B cell (primary cell): ENCODE results near the gene KCNG3. TPM values are rescaled to one million over a fixed set of nuclear protein-coding genes. Genes with fewer than 3 reads are reported as not detected.

ENCODE experiments used
- ATAC-seq: fragments of 200-7000 bp; cut with Tn5 transposase; one replicate; pipeline ENCODE4 v1.10.0; 2021; ENCODE audit warnings: low read depth, mild to moderate bottlenecking, moderate number of reproducible peaks, moderate library complexity
- CTCF ChIA-PET: fragments of 350-600 bp; sonication (Branson Sonifier 250); formaldehyde crosslinking; loops from one replicate; lab custom pipeline; 2021; ENCODE audit warnings: antibody characterized with exemption, inconsistent platforms; lab: Charles Lee
- POLR2A ChIA-PET: fragments of 350-600 bp; sonication (Branson Sonifier 250); formaldehyde crosslinking; loops from one replicate; lab custom pipeline; 2021; ENCODE audit warnings: antibody characterized with exemption; lab: Charles Lee
- DNase-seq: peaks from one replicate; pipeline ENCODE4 v3.0.0; 2013
- H2AFZ ChIP-seq: 2 replicates; pipeline ENCODE4 v1.6.1; 2012; ENCODE audit warnings: mild to moderate bottlenecking, low read depth, low read length; ENCODE audit not compliant: insufficient read depth, poor library complexity, severe bottlenecking
- H3K27ac ChIP-seq, 2 donors: 1 replicate in 1 of 2; 2 replicates in 1 of 2; pipeline ENCODE4 v1.5.1; 2012 to 2013; ENCODE audit warnings: low read length in 2 of 2, mild to moderate bottlenecking in 2 of 2, moderate library complexity in 1 of 2
- H3K27me3 ChIP-seq, 4 experiments: fragments of 200-600 bp in 1 of 4; sonication (generic) in 1 of 4; replicated peaks in 1 of 4; 1 replicate in 2 of 4; 2 replicates in 2 of 4; pipeline versions ENCODE4 v1.6.1 to v1.7.0; 2013 to 2016; ENCODE audit warnings: low read length in 3 of 4, mild to moderate bottlenecking in 2 of 4, mixed read lengths in 1 of 4, moderate library complexity in 1 of 4; ENCODE audit not compliant: insufficient read depth in 4 of 4, control insufficient read depth in 3 of 4; ENCODE audit errors: control extremely low read depth in 1 of 4
- H3K36me3 ChIP-seq, 2 experiments: replicated peaks in 1 of 2; 1 replicate in 1 of 2; 2 replicates in 1 of 2; pipeline versions ENCODE4 v1.6.1 to v1.7.1; 2013; ENCODE audit warnings: low read length in 1 of 2; ENCODE audit not compliant: insufficient read depth in 2 of 2, control insufficient read depth in 1 of 2; ENCODE audit errors: control extremely low read depth in 1 of 2, extremely low read depth in 1 of 2
- H3K4me1 ChIP-seq, 2 donors: fragments of 200-600 bp in 1 of 2; sonication (generic) in 1 of 2; 1 replicate in 1 of 2; 2 replicates in 1 of 2; pipeline versions ENCODE4 v1.5.1 to v1.6.1; 2013 to 2017; ENCODE audit warnings: low read length in 2 of 2; ENCODE audit not compliant: control insufficient read depth in 2 of 2, insufficient read depth in 2 of 2
- H3K4me2 ChIP-seq: replicated peaks from 2 replicates; pipeline ENCODE3; 2012; ENCODE audit warnings: mild to moderate bottlenecking, low read depth, low read length; ENCODE audit not compliant: poor library complexity, severe bottlenecking
- H3K4me3 ChIP-seq, 5 experiments: fragments of 200-600 bp in 1 of 5; sonication (generic) in 1 of 5; 1 replicate in 3 of 5; 2 replicates in 2 of 5; pipeline versions ENCODE4 v1.5.1 to v1.7.0; 2011 to 2016; ENCODE audit warnings: low read length in 4 of 5, mild to moderate bottlenecking in 4 of 5, low read depth in 2 of 5, control low read depth in 1 of 5, moderate library complexity in 1 of 5; ENCODE audit not compliant: insufficient read depth in 1 of 5; ENCODE audit errors: control extremely low read depth in 1 of 5, extremely low read depth in 1 of 5
- H3K79me2 ChIP-seq: fragments of 200-600 bp; sonication (generic); one replicate; pipeline ENCODE4 v1.6.0; 2016; ENCODE audit warnings: low read length; ENCODE audit not compliant: control insufficient read depth, insufficient read depth
- H3K9ac ChIP-seq: fragments of 200-600 bp; sonication (generic); 2 replicates; pipeline ENCODE4 v1.6.1; 2017; ENCODE audit warnings: mild to moderate bottlenecking, low read length, moderate library complexity
- H3K9me3 ChIP-seq, 3 donors: one replicate each; pipeline versions ENCODE4 v1.6.1 to v1.7.1; 2013; ENCODE audit warnings: low read length in 2 of 3; ENCODE audit not compliant: control insufficient read depth in 2 of 3, insufficient read depth in 1 of 3; ENCODE audit errors: control extremely low read depth in 1 of 3
- H4K20me1 ChIP-seq: 2 replicates; pipeline ENCODE4 v1.6.0; 2012; ENCODE audit warnings: mild to moderate bottlenecking, low read length; ENCODE audit not compliant: insufficient read depth, control insufficient read depth, poor library complexity, severe bottlenecking
- H3K27ac Mint-ChIP-seq: one replicate; pipeline ENCODE4 v1.8.0; 2021; ENCODE audit warnings: mixed read lengths
- H3K27me3 Mint-ChIP-seq: one replicate; pipeline ENCODE4 v1.8.0; 2021; ENCODE audit warnings: mixed read lengths
- H3K4me1 Mint-ChIP-seq: one replicate; pipeline ENCODE4 v1.8.0; 2021; ENCODE audit warnings: mixed read lengths
- H3K4me3 Mint-ChIP-seq: one replicate; pipeline ENCODE4 v1.8.0; 2021; ENCODE audit warnings: mixed read lengths
- H3K9me3 Mint-ChIP-seq: one replicate; pipeline ENCODE4 v1.8.0; 2022; ENCODE audit warnings: mixed read lengths; ENCODE audit not compliant: insufficient read depth
- EZH2 ChIP-seq: IDR thresholded peaks from 2 replicates; pipeline ENCODE4 v1.6.1; 2012; ENCODE audit warnings: borderline replicate concordance, low read depth, mild to moderate bottlenecking, moderate library complexity, low read length; ENCODE audit not compliant: insufficient read depth, poor library complexity, severe bottlenecking
- WGBS: methylation state at CpG from one replicate; pipeline ENCODE4 v1.1.5; 2013; ENCODE audit warnings: missing lambda C conversion rate; ENCODE audit not compliant: insufficient coverage; 5-methylcytosine and 5-hydroxymethylcytosine counted together
- intact Hi-C: fragments of 100-400 bp; cut with micrococcal nuclease; formaldehyde crosslinking; loops from one replicate; pipeline ENCODE4 v1.10.0; 2022
- polyA plus RNA-seq: library from polyadenylated mRNA; depleted of rRNA; stranded (reverse); fragments of >200 nt; gene quantifications from 2 replicates; pipeline ENCODE4 v1.2.3, GENCODE V29; 2012
- total RNA-seq, 2 donors: library from RNA; stranded (reverse); fragments of 120-200 nt in 1 of 2; gene quantifications; 1 replicate in 1 of 2; 2 replicates in 1 of 2; pipeline versions ENCODE4 v1.2.3 to v1.2.4, GENCODE V29; 2013 to 2022
- TF ChIP-seq, protein P1 (sequence below): fragments of 200-600 bp; IDR thresholded peaks from one replicate; pipeline ENCODE4 v1.8.0; 2022; ENCODE audit warnings: antibody characterized with exemption, mild to moderate bottlenecking

The KCNG3 gene
- total and polyA plus RNA-seq, 2 donors (not counting 1 experiment from before 2014, with no cell fraction given), result not detected

DNA sequence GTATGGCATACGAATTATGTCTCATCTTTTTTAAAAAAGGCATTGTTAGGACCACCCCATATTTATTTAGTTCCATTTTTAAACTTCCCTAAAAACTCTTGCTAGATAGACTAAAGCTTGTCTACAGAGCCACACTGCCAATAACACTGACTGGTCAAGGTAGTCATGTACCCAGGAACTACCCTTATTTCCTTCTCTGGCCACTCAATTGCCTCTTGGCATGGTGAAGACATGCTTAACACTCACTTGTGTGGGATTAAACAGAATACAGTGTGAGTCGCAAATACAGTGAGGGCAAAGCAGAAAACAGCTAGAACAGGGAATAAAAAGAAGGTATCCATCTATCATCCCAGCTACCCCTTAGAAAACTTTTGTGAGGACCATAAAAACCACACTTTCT lies 57.4 kb downstream of the KCNG3 start:
- no peaks in the 10 kb centered on the region for H3K4me1 ChIP-seq
- no peaks in the 10 kb centered on the region for H3K27me3 ChIP-seq
- Mint-ChIP-seq H3K27me3 (peaks cover 22% of the 10 kb centered on the region), H3K4me3 (no peak overlapping the region), H3K9me3 (no peaks in the 10 kb centered on the region), H3K27ac (no peak overlapping the region), H3K4me1 (no peaks in the 10 kb centered on the region)
- H3K9ac ChIP-seq, result no peak overlapping the region
- no peak overlapping the region for H2AFZ ChIP-seq
- TF ChIP-seq EZH2, result no peak
- TF ChIP-seq, protein P1, sequence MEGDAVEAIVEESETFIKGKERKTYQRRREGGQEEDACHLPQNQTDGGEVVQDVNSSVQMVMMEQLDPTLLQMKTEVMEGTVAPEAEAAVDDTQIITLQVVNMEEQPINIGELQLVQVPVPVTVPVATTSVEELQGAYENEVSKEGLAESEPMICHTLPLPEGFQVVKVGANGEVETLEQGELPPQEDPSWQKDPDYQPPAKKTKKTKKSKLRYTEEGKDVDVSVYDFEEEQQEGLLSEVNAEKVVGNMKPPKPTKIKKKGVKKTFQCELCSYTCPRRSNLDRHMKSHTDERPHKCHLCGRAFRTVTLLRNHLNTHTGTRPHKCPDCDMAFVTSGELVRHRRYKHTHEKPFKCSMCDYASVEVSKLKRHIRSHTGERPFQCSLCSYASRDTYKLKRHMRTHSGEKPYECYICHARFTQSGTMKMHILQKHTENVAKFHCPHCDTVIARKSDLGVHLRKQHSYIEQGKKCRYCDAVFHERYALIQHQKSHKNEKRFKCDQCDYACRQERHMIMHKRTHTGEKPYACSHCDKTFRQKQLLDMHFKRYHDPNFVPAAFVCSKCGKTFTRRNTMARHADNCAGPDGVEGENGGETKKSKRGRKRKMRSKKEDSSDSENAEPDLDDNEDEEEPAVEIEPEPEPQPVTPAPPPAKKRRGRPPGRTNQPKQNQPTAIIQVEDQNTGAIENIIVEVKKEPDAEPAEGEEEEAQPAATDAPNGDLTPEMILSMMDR, result no peak
- 100% methylated on average over 1 of the region's 2 CpGs for WGBS
- intact Hi-C loops, result no loop called here
- CTCF ChIA-PET, result no interaction called here
- no peak overlapping the region for H3K27ac ChIP-seq
- H3K36me3 ChIP-seq, result no peaks in the 10 kb centered on the region
- no peaks in the 10 kb centered on the region for H3K9me3 ChIP-seq
- ATAC-seq, result no peak
- DNase-seq, result no peak
- POLR2A ChIA-PET, result no interaction called here
- no peaks in the 10 kb centered on the region for H3K79me2 ChIP-seq
- H4K20me1 ChIP-seq, result no peaks in the 10 kb centered on the region
- H3K4me2 ChIP-seq, result no peak overlapping the region
- H3K4me3 ChIP-seq, result no peak overlapping the region

- 100% methylated on average over 1 of the region's 2 CpGs for WGBS
- H3K27me3 ChIP-seq, result no peaks in the 10 kb centered on the region
- H3K79me2 ChIP-seq, result no peaks in the 10 kb centered on the region
- ATAC-seq (no peak), DNase-seq (no peak)
- Mint-ChIP-seq H3K27ac (no peak overlapping the region), H3K9me3 (no peaks in the 10 kb centered on the region), H3K4me3 (no peak overlapping the region), H3K27me3 (peaks cover 21% of the 10 kb centered on the region), H3K4me1 (no peaks in the 10 kb centered on the region)
- H2AFZ ChIP-seq, result no peak overlapping the region
- H3K4me3 ChIP-seq, result no peak overlapping the region
- no peaks in the 10 kb centered on the region for H3K36me3 ChIP-seq
- TF ChIP-seq, protein P1, result no peak
- no peak for TF ChIP-seq EZH2
- no peaks in the 10 kb centered on the region for H3K4me1 ChIP-seq
- no peaks in the 10 kb centered on the region for H3K9me3 ChIP-seq
- POLR2A ChIA-PET, result no interaction called here
- H3K9ac ChIP-seq, result no peak overlapping the region
- H3K27ac ChIP-seq, result no peak overlapping the region
- CTCF ChIA-PET, result no interaction called here
- no peaks in the 10 kb centered on the region for H4K20me1 ChIP-seq
- intact Hi-C loops, result no loop called here
- H3K4me2 ChIP-seq, result no peak overlapping the region
Observed at GRCh38 chr2:42435628-42436027, 58.2 kb downstream of the KCNG3 start.
